Neural progenitor cell (in vitro differentiated cells): ENCODE data around the gene LYPLA2.

Experiments used
- CTCF ChIP-seq: fragments of 200-600 bp; sonication (generic); IDR thresholded peaks from 2 replicates; pipeline ENCODE4 v1.5.1; 2017; ENCODE audit warnings: antibody characterized with exemption, mild to moderate bottlenecking
- EZH2 ChIP-seq: fragments of 200-600 bp; sonication (generic); IDR thresholded peaks from 2 replicates; pipeline ENCODE4 v1.6.1; 2017; ENCODE audit warnings: antibody characterized with exemption, mild to moderate bottlenecking, moderate library complexity
- EZH2phosphoT487 ChIP-seq: fragments of 200-600 bp; sonication (generic); IDR thresholded peaks from 2 replicates; pipeline ENCODE4 v1.6.1; 2017; ENCODE audit warnings: antibody characterized with exemption

GRCh38 chr1:23797478-23798448, 6.8 kb downstream of the LYPLA2 start:
- no peak for TF ChIP-seq CTCF
- no peak for TF ChIP-seq EZH2
- no peak for TF ChIP-seq EZH2phosphoT487
